ENCODE data around the gene ATOH8.

ATOH8 gene

GRCh38 chr2:85754313-85755095 lies 713 bp downstream of the ATOH8 start:
- peak; percentile 9 for DNase-seq (ENCODE audit: low read depth)

GRCh38 chr2:85755122-85756027 lies 1.6 kb downstream of the ATOH8 start:
- DNase-seq (ENCODE audit: low read depth): no peak

GRCh38 chr2:85756195-85756594 lies 2.4 kb downstream of the ATOH8 start:
- no peak for DNase-seq (ENCODE audit: low read depth)

- no peak for DNase-seq (ENCODE audit: low read depth)
These were observed 3.1 kb downstream of the ATOH8 start for GRCh38 chr2:85756822-85757435.

GRCh38 chr2:85757860-85758259 lies 4.1 kb downstream of the ATOH8 start:
- no peak for DNase-seq (ENCODE audit: low read depth)

DNA sequence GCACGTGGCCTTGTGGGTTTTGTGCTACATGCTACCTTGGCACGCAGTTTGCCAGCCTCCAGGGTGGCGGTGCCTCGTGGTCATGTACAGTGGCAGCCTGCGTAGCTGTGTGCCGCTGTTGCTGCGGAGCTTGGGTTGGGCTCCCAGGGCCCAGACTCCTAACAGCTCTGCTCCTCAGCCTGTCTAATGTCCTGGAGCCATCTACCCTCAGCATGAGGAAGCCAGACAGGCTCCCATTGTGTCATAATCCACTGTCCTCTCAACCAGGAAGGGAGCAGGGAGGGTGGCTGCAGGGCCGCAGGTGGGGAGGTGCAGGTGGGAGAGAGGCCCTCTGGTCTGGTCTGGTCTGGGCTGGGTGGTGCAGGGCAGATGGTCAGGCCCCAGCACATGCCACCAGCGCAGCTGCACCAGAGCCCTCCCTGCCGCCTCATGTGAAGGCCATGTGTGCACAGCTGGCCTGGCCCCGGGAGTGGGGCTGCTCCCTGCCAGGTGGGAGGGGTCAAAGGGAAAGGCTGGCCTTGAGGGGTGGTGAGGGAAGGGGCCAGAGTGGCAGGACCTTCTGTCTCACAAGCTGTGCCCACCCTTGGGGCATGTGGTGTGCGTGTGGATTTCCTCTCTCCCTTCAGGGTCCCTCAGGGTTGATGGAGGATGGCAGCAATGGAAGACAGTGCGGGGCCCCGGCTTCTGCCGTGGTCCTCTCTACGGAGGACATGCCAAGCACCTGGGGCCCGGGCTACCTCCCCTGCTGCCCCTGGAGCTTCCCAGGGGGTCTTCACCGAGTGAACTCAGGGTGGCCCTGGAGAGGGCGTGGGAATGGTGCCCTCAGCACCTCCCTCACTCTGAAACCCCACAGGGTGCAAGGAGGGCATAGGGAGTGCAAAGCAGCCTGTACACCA lies 4.8 kb downstream of the ATOH8 start:
- no peak for DNase-seq (ENCODE audit: low read depth)

DNA sequence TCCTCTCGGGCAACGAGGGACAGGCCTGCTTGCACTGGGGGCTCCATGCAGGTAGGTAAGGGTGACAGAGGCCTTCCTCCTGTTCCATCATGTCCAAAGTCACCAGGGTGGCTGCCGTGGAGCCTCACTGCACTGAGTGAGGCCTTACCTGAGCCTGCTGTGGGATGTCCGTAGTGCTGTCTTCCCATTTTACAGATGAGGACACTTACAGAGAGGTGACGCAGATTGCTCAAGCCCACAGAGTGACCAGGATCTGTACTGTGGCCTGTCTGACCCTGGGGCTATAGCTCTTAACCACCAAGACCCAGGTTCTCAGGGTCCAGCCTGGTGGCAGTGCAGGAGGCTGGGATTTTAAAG lies 5.4 kb downstream of the ATOH8 start:
- no peak for DNase-seq (ENCODE audit: low read depth)

DNA sequence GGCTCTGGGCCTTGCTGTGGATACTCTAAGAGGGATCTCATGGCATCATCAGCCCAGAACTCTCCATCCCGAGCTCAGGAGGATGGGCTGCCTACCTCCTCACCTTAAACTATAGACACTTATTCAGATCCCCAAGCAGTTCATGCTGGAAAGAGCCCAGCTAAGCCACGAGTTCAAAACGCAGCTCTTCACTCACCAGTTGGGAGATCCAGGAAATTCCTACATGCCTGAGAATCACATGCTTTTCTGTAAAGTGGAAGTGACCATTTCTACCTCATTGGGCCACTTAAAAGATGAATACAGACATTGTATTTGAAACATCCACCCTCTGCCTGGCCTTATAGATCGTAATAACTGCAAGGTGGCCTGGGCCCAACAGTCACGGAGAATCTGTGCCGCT lies 6.6 kb downstream of the ATOH8 start:
- DNase-seq (ENCODE audit: low read depth): no peak

DNA sequence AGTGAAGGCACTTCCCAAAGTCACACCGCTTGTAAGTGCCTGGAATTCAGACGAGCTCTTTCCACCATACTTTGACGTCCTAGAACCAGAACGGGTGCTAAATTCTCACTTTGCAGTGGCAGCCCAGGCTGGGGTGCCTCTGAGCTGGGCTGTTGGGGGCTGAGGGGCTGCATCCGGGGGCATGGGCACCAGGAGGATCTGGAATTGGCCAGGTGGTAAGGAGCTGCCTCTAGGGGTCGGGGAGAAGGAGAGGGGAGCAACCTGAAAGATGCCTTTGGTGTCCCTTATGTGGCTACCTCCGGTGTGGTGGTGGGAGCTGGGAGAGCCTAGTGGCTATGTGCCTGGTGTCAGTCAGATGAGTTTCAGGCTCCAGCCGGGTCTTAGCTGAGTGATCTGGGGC lies 7.1 kb downstream of the ATOH8 start:
- DNase-seq (ENCODE audit: low read depth): no peak

- no peak for DNase-seq (ENCODE audit: low read depth)
These were observed 7.7 kb downstream of the ATOH8 start for GRCh38 chr2:85761512-85761944.

- no peak for DNase-seq (ENCODE audit: low read depth)
These were observed 8.2 kb downstream of the ATOH8 start for GRCh38 chr2:85761946-85762345.

- no peak for DNase-seq (ENCODE audit: low read depth)
These were observed 9.3 kb downstream of the ATOH8 start for GRCh38 chr2:85763132-85763531.

- DNase-seq (ENCODE audit: low read depth): no peak
These were observed 10.0 kb downstream of the ATOH8 start for GRCh38 chr2:85763831-85764230.

GRCh38 chr2:85765081-85765731 lies 11.4 kb downstream of the ATOH8 start:
- no peak for DNase-seq (ENCODE audit: low read depth)

DNA sequence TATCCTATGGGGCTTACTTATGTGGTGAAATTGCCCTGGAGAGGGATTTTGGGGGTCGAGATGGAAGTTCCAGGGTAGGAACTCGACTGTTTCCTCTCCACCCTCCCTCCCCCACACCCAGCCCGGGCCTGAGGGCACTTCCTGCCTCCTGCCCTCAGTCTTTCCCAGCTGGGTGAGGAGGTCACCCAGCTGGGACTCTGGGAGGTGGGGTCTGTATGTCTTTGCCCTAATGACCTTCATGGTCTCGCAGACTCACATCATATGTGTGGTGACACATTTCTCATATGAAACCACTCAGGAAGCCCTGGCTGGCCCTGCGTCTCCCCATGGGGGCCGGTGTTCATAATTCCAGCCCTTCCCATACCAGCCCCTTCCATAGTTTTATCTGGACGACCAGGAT lies 12.4 kb downstream of the ATOH8 start:
- no peak for DNase-seq (ENCODE audit: low read depth)

- no peak for DNase-seq (ENCODE audit: low read depth)
These were observed 14.2 kb downstream of the ATOH8 start for GRCh38 chr2:85767803-85768665.

GRCh38 chr2:85768713-85769112 lies 14.9 kb downstream of the ATOH8 start:
- no peak for DNase-seq (ENCODE audit: low read depth)

GRCh38 chr2:85769236-85769982 lies 15.6 kb downstream of the ATOH8 start:
- no peak for DNase-seq (ENCODE audit: low read depth)

GRCh38 chr2:85769983-85770362 lies 16.2 kb downstream of the ATOH8 start:
- no peak for DNase-seq (ENCODE audit: low read depth)

- no peak for DNase-seq (ENCODE audit: low read depth)
These were observed 16.6 kb downstream of the ATOH8 start for GRCh38 chr2:85770369-85770768.

All from stimulated activated CD8-positive, alpha-beta memory T cell treated with anti-CD3 and anti-CD28 coated beads, Interleukin-4, amount 100 ng/mL, for 24 hours (primary cell).